Tibial nerve (tissue), 3 donors: ENCODE results near the gene KCNK1.

Experiments used
- CTCF ChIP-seq, 5 experiments: fragments of 200-600 bp in 3 of 5; fragments of 450-650 bp in 2 of 5; sonication (generic) in 3 of 5; IDR thresholded peaks; one replicate each; pipeline ENCODE4 v1.5.1; 2016 to 2019; ENCODE audit warnings: antibody characterized with exemption in 5 of 5, mild to moderate bottlenecking in 3 of 5, moderate library complexity in 2 of 5
- POLR2A ChIP-seq, 2 donors: fragments of 450-650 bp; IDR thresholded peaks; one replicate each; pipeline ENCODE4 v1.6.1; 2017; ENCODE audit warnings: antibody characterized with exemption in 2 of 2, mild to moderate bottlenecking in 2 of 2, moderate library complexity in 2 of 2

- TF ChIP-seq POLR2A (IDR thresholded peaks at IDR 0.05): no peak
- TF ChIP-seq CTCF (IDR thresholded peaks at IDR 0.05): no peak
Measured at GRCh38 chr1:233668146-233668724, 54.3 kb downstream of the KCNK1 start.
